Natural killer cell (primary cell): ENCODE data around the gene TRIM69. TPM values are rescaled to one million over a fixed set of nuclear protein-coding genes. Genes with fewer than 3 reads are reported as not detected.
"Not testable (repeated sequence)": the region's sequence is repeated elsewhere in the genome, so short reads cannot be mapped to it uniquely, and the experiment has no call there.

ENCODE experiments used
- ATAC-seq, 3 donors: fragments of 150-1000 bp in 2 of 3; fragments of 200-7000 bp in 1 of 3; cut with Tn5 transposase; 1 replicate in 1 of 3; 2 replicates in 2 of 3; pipeline ENCODE4 v1.10.0; 2021; ENCODE audit warnings: mild to moderate bottlenecking in 2 of 3, moderate library complexity in 2 of 3
- DNase-seq, 2 donors: peaks; one replicate each; pipeline versions ENCODE4 v3.0.0 to v3.0.0-alpha.2; 2013 to 2021; ENCODE audit warnings: mixed read lengths in 1 of 2
- H3K27ac ChIP-seq: one replicate; pipeline ENCODE4 v1.5.1; 2013; ENCODE audit warnings: mild to moderate bottlenecking, low read length
- H3K27me3 ChIP-seq: one replicate; pipeline ENCODE4 v1.6.1; 2013; ENCODE audit warnings: low read length; ENCODE audit not compliant: control insufficient read depth, insufficient read depth
- H3K36me3 ChIP-seq: one replicate; pipeline ENCODE4 v1.6.1; 2013; ENCODE audit warnings: low read length; ENCODE audit not compliant: control insufficient read depth, insufficient read depth
- H3K4me1 ChIP-seq: one replicate; pipeline ENCODE4 v1.6.1; 2013; ENCODE audit warnings: low read length; ENCODE audit not compliant: control insufficient read depth, insufficient read depth
- H3K4me3 ChIP-seq: one replicate; pipeline ENCODE4 v1.5.1; 2013; ENCODE audit warnings: low read length
- H3K9me3 ChIP-seq: one replicate; pipeline ENCODE4 v1.6.1; 2013; ENCODE audit warnings: low read length; ENCODE audit not compliant: control insufficient read depth, insufficient read depth
- H3K27ac Mint-ChIP-seq, 2 donors: one replicate each; pipeline ENCODE4 v1.8.0; 2022; ENCODE audit warnings: mild to moderate bottlenecking in 2 of 2, mixed read lengths in 2 of 2, moderate library complexity in 1 of 2
- H3K27me3 Mint-ChIP-seq, 2 donors: one replicate each; pipeline ENCODE4 v1.8.0; 2022; ENCODE audit warnings: low read depth in 2 of 2, mixed read lengths in 2 of 2
- H3K36me3 Mint-ChIP-seq: one replicate; pipeline ENCODE4 v1.8.0; 2022; ENCODE audit warnings: mixed read lengths
- H3K4me1 Mint-ChIP-seq, 2 donors: one replicate each; pipeline ENCODE4 v1.8.0; 2022; ENCODE audit warnings: mixed read lengths in 2 of 2
- H3K4me3 Mint-ChIP-seq: one replicate; pipeline ENCODE4 v1.8.0; 2022; ENCODE audit warnings: mild to moderate bottlenecking, moderate library complexity, mixed read lengths
- H3K9me3 Mint-ChIP-seq, 2 donors: one replicate each; pipeline ENCODE4 v1.8.0; 2022; ENCODE audit warnings: mixed read lengths in 2 of 2
- CTCF ChIP-seq: fragments of 200-600 bp; IDR thresholded peaks from one replicate; pipeline ENCODE4 v1.8.0; 2022; ENCODE audit warnings: antibody characterized with exemption
- WGBS: methylation state at CpG from one replicate; pipeline ENCODE4 v1.1.7; 2013; ENCODE audit warnings: missing lambda C conversion rate; ENCODE audit not compliant: insufficient coverage; 5-methylcytosine and 5-hydroxymethylcytosine counted together
- intact Hi-C: fragments of 100-400 bp; cut with micrococcal nuclease; formaldehyde crosslinking; loops from one replicate; pipeline ENCODE4 v1.14.2; 2022
- total RNA-seq, 4 donors: library from RNA; stranded (reverse); fragments of 120-200 nt in 1 of 4; gene quantifications; one replicate each; pipeline versions ENCODE4 v1.2.3 to v1.2.4, GENCODE V29; 2013 to 2022

The TRIM69 gene
- total RNA-seq, result 10 to 100 TPM; 14.2 to 20.1 (median 16.3) TPM
- 32.1 TPM for total RNA-seq (2013)

GRCh38 chr15:44736181-44736765, at the start of gene TRIM69:
TSS of gene TRIM69 (plus strand) at chr15:44736528. CDS start at chr15:44736705, 177 bp downstream.
- peaks cover 15 to 19% of the 10 kb centered on the region in 2 donors for H3K4me1 Mint-ChIP-seq
- no peaks in the 10 kb centered on the region for H3K9me3 Mint-ChIP-seq
- H3K9me3 ChIP-seq, result no peaks in the 10 kb centered on the region
- peak within 1 kb of the TSS; percentile 48 to 78 for H3K27ac Mint-ChIP-seq
- no peaks in the 10 kb centered on the region for H3K36me3 Mint-ChIP-seq
- H3K36me3 ChIP-seq, result peaks cover 11% of the 10 kb centered on the region
- 77% methylated on average over 3 of the region's 3 CpGs for WGBS
- no peak for TF ChIP-seq CTCF
- intact Hi-C loops, result no loop called here
- H3K4me1 ChIP-seq, result peaks cover 17% of the 10 kb centered on the region
- DNase-seq (peak in 1 of 2 donors; percentile 53), ATAC-seq (no peak)
- H3K4me3 Mint-ChIP-seq, result peak within 1 kb of the TSS; percentile 47
- no peaks in the 10 kb centered on the region for H3K27me3 ChIP-seq
- H3K4me3 ChIP-seq, result no peak within 1 kb of the TSS
- H3K27me3 Mint-ChIP-seq, result no peaks in the 10 kb centered on the region
- H3K27ac ChIP-seq, result peak within 1 kb of the TSS; percentile 60

- peak overlapping the region; percentile 16 to 84 for H3K27ac Mint-ChIP-seq
- H3K4me3 ChIP-seq, H3K27ac ChIP-seq, H3K36me3 ChIP-seq, H3K27me3 Mint-ChIP-seq, H3K9me3 Mint-ChIP-seq, intact Hi-C loops, H3K4me3 Mint-ChIP-seq, H3K9me3 ChIP-seq, H3K27me3 ChIP-seq, DNase-seq, ATAC-seq: not testable (repeated sequence)
- peaks cover 30% of the 10 kb centered on the region for H3K36me3 Mint-ChIP-seq
- peaks cover 42 to 43% of the 10 kb centered on the region in 2 donors for H3K4me1 Mint-ChIP-seq
- 95% methylated on average over 2 of the region's 2 CpGs for WGBS
- H3K4me1 ChIP-seq, result peaks cover 15% of the 10 kb centered on the region
Observed at GRCh38 chr15:44689318-44689717, 47.0 kb upstream of the TRIM69 start.

- H3K4me3 Mint-ChIP-seq, H3K9me3 ChIP-seq, H3K27ac ChIP-seq, H3K36me3 ChIP-seq, H3K4me3 ChIP-seq, H3K9me3 Mint-ChIP-seq, H3K27me3 ChIP-seq, intact Hi-C loops, H3K27me3 Mint-ChIP-seq: not testable (repeated sequence)
- H3K4me1 ChIP-seq, result peaks cover 10% of the 10 kb centered on the region
- peak in 2 of 3 donors; percentile 35 to 47 for ATAC-seq
- peak in 1 of 2 donors; percentile 47 for DNase-seq
- Mint-ChIP-seq H3K36me3 (peaks cover 27% of the 10 kb centered on the region), H3K4me1 (peaks cover 36 to 38% of the 10 kb centered on the region in 2 donors), H3K27ac (peak overlapping the region in 1 of 2 donors; percentile 67)
- 8% methylated on average over 1 of the region's 1 CpG for WGBS
Observed at GRCh38 chr15:44690245-44690644, 46.1 kb upstream of the TRIM69 start.

GRCh38 chr15:44692659-44693058, 43.7 kb upstream of the TRIM69 start:
- Histone ChIP-seq H3K4me3 (no peak overlapping the region), H3K36me3 (no peaks in the 10 kb centered on the region), H3K4me1 (peaks cover 7% of the 10 kb centered on the region), H3K27ac (no peak overlapping the region), H3K9me3 (peaks cover 2% of the 10 kb centered on the region), H3K27me3 (no peaks in the 10 kb centered on the region)
- ATAC-seq (no peak), DNase-seq (no peak)
- Mint-ChIP-seq H3K27me3 (no peaks in the 10 kb centered on the region), H3K4me3 (no peak overlapping the region), H3K36me3 (peaks cover 10% of the 10 kb centered on the region), H3K9me3 (no peaks in the 10 kb centered on the region), H3K27ac (no peak overlapping the region), H3K4me1 (peaks cover 25 to 28% of the 10 kb centered on the region in 2 donors)
- intact Hi-C loops, result no loop called here
- 100% methylated on average over 1 of the region's 1 CpG for WGBS
- TF ChIP-seq CTCF, result no peak
